CD14-positive monocyte (primary cell): ENCODE data around the gene SBF2. TPM values are rescaled to one million over a fixed set of nuclear protein-coding genes. Genes with fewer than 3 reads are reported as not detected.

Source experiments
- DNase-seq, 3 donors: peaks; one replicate each; pipeline ENCODE4 v3.0.0-alpha.2; 2011 to 2022
- H2AFZ ChIP-seq: 2 replicates; pipeline ENCODE4 v1.6.0; 2012; ENCODE audit warnings: mild to moderate bottlenecking, low read depth, low read length, inconsistent platforms; ENCODE audit not compliant: insufficient read depth, poor library complexity, severe bottlenecking
- H3K27ac ChIP-seq, 2 donors: 1 replicate in 1 of 2; 2 replicates in 1 of 2; pipeline ENCODE4 v1.5.1; 2012 to 2013; ENCODE audit warnings: low read length in 2 of 2, control low read depth in 1 of 2, inconsistent platforms in 1 of 2, low read depth in 1 of 2, mild to moderate bottlenecking in 1 of 2
- H3K27me3 ChIP-seq, 2 donors: one replicate each; pipeline versions ENCODE4 v1.6.0 to v1.6.1; 2011 to 2013; ENCODE audit warnings: low read length in 2 of 2; ENCODE audit not compliant: control insufficient read depth in 2 of 2, insufficient read depth in 2 of 2
- H3K36me3 ChIP-seq, 2 donors: replicated peaks in 1 of 2; 1 replicate in 1 of 2; 2 replicates in 1 of 2; pipeline versions ENCODE4 v1.5.1 to v1.6.1; 2012 to 2013; ENCODE audit warnings: low read length in 2 of 2, control low read depth in 1 of 2, inconsistent platforms in 1 of 2, mild to moderate bottlenecking in 1 of 2; ENCODE audit not compliant: insufficient read depth in 2 of 2, control insufficient read depth in 1 of 2
- H3K4me1 ChIP-seq, 2 donors: 1 replicate in 1 of 2; 2 replicates in 1 of 2; pipeline versions ENCODE4 v1.5.1 to v1.6.1; 2012 to 2013; ENCODE audit warnings: low read length in 2 of 2, control low read depth in 1 of 2, inconsistent platforms in 1 of 2, mild to moderate bottlenecking in 1 of 2, moderate library complexity in 1 of 2; ENCODE audit not compliant: insufficient read depth in 2 of 2, control insufficient read depth in 1 of 2
- H3K4me2 ChIP-seq: replicated peaks from 2 replicates; pipeline ENCODE3; 2012; ENCODE audit warnings: low read length, moderate library complexity, mild to moderate bottlenecking; ENCODE audit not compliant: poor library complexity, severe bottlenecking; ENCODE audit errors: extremely low read depth
- H3K4me3 ChIP-seq, 3 experiments: fragments of 200-600 bp in 1 of 3; sonication (generic) in 1 of 3; replicated peaks in 1 of 3; 1 replicate in 2 of 3; 2 replicates in 1 of 3; pipeline ENCODE4 v1.5.1; 2011 to 2013; ENCODE audit warnings: low read length in 3 of 3, mild to moderate bottlenecking in 3 of 3, control low read depth in 2 of 3, low read depth in 2 of 3, inconsistent platforms in 1 of 3, moderate library complexity in 1 of 3
- H3K79me2 ChIP-seq: 2 replicates; pipeline ENCODE4 v1.6.0; 2012; ENCODE audit warnings: mild to moderate bottlenecking, control low read depth, inconsistent platforms, low read length, moderate library complexity; ENCODE audit not compliant: insufficient read depth
- H3K9ac ChIP-seq: 2 replicates; pipeline ENCODE4 v1.6.0; 2017; ENCODE audit warnings: low read length, mild to moderate bottlenecking; ENCODE audit not compliant: insufficient read depth, poor library complexity, severe bottlenecking
- H3K9me3 ChIP-seq, 2 donors: replicated peaks in 1 of 2; 1 replicate in 1 of 2; 2 replicates in 1 of 2; pipeline versions ENCODE4 v1.5.1 to v1.6.1; 2012 to 2013; ENCODE audit warnings: low read length in 2 of 2, control low read depth in 1 of 2; ENCODE audit not compliant: control insufficient read depth in 1 of 2, insufficient read depth in 1 of 2
- H4K20me1 ChIP-seq: 2 replicates; pipeline ENCODE4 v1.6.0; 2012; ENCODE audit warnings: mild to moderate bottlenecking, low read length, control low read depth, moderate library complexity; ENCODE audit not compliant: insufficient read depth
- H3K27ac Mint-ChIP-seq, 7 donors: one replicate each; pipeline ENCODE4 v1.8.0; 2020; ENCODE audit warnings: mild to moderate bottlenecking in 7 of 7, mixed read lengths in 7 of 7, moderate library complexity in 6 of 7, inconsistent platforms in 2 of 7
- H3K27me3 Mint-ChIP-seq, 3 donors: one replicate each; pipeline ENCODE4 v1.8.0; 2021 to 2022; ENCODE audit warnings: low read depth in 3 of 3, mild to moderate bottlenecking in 3 of 3, mixed read lengths in 3 of 3, moderate library complexity in 3 of 3, inconsistent platforms in 1 of 3
- H3K36me3 Mint-ChIP-seq, 2 donors: one replicate each; pipeline ENCODE4 v1.8.0; 2020; ENCODE audit warnings: mixed read lengths in 2 of 2, inconsistent platforms in 1 of 2, mild to moderate bottlenecking in 1 of 2
- H3K4me1 Mint-ChIP-seq: one replicate; pipeline ENCODE4 v1.8.0; 2020; ENCODE audit warnings: mild to moderate bottlenecking, mixed read lengths
- H3K4me3 Mint-ChIP-seq, 2 donors: one replicate each; pipeline ENCODE4 v1.8.0; 2020; ENCODE audit warnings: mild to moderate bottlenecking in 2 of 2, mixed read lengths in 2 of 2, moderate library complexity in 1 of 2
- H3K9me3 Mint-ChIP-seq, 7 donors: one replicate each; pipeline ENCODE4 v1.8.0; 2020 to 2022; ENCODE audit warnings: mixed read lengths in 7 of 7, mild to moderate bottlenecking in 6 of 7, moderate library complexity in 6 of 7, inconsistent platforms in 2 of 7
- CTCF ChIP-seq: fragments of 200-600 bp; IDR thresholded peaks from one replicate; pipeline ENCODE4 v1.8.0; 2022; ENCODE audit warnings: antibody characterized with exemption, mild to moderate bottlenecking
- WGBS: methylation state at CpG from one replicate; pipeline ENCODE4 v1.1.5; 2013; ENCODE audit warnings: missing lambda C conversion rate; ENCODE audit not compliant: insufficient coverage; 5-methylcytosine and 5-hydroxymethylcytosine counted together
- intact Hi-C, 2 donors: fragments of 100-400 bp; cut with micrococcal nuclease; formaldehyde crosslinking; loops; one replicate each; pipeline versions ENCODE4 v1.15.0 to v1.15.1; 2023
- polyA plus RNA-seq, 3 donors: library from polyadenylated mRNA; depleted of rRNA in 1 of 3; unstranded in 2 of 3; stranded (reverse) in 1 of 3; fragments of 300-500 nt in 2 of 3; fragments of >200 nt in 1 of 3; fragmentation: Illumina TruSeq in 2 of 3; gene quantifications; 1 replicate in 2 of 3; 2 replicates in 1 of 3; pipeline ENCODE4 v1.2.3, GENCODE V29; 2012 to 2021

The SBF2 gene
- polyA plus RNA-seq, 3 donors = 8.9 to 30.7 (median 16.4) TPM

DNA sequence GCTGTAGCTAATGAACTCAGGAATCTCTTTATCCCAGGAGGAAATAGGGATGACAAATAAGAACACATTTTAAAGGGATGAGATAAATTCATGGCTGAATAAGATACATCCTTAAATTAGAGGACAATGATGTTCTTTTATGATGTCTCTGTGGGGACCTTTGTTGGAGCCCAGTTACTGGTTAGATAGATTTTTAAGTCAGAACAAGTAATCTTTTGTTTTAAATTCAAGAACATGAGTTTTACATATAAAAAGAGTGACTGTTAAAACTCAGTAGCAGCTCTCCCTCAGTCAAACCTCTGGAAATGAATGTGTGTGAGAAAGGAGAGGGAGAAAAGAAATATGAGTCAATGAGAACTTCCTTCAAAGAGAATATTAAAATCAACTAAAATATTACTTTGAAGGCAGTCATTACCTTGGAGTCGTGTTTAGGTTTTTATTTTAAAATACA is 388.5 kb downstream of the SBF2 start:
- no peak overlapping the region for H3K4me3 Mint-ChIP-seq
- H2AFZ ChIP-seq = no peak overlapping the region
- H3K27me3 Mint-ChIP-seq = no peaks in the 10 kb centered on the region
- no peak overlapping the region for H3K4me3 ChIP-seq
- no peak overlapping the region for H3K27ac Mint-ChIP-seq
- H3K9me3 ChIP-seq = no peaks in the 10 kb centered on the region
- H4K20me1 ChIP-seq = no peaks in the 10 kb centered on the region
- peaks cover 0 to 5% (median 3%) of the 10 kb centered on the region in 7 donors for H3K9me3 Mint-ChIP-seq
- H3K4me1 Mint-ChIP-seq = no peaks in the 10 kb centered on the region
- H3K79me2 ChIP-seq = no peaks in the 10 kb centered on the region
- H3K27ac ChIP-seq = no peak overlapping the region
- H3K27me3 ChIP-seq = no peaks in the 10 kb centered on the region
- TF ChIP-seq CTCF = no peak
- H3K9ac ChIP-seq = no peak overlapping the region
- H3K36me3 Mint-ChIP-seq = peaks cover 6 to 17% of the 10 kb centered on the region in 2 donors
- intact Hi-C loops = no loop called here
- H3K4me2 ChIP-seq = no peak overlapping the region
- no peak for DNase-seq
- no peaks in the 10 kb centered on the region for H3K4me1 ChIP-seq
- whole genome bisulfite sequencing = no CpG with 5 or more reads among the region's 1 CpG
- H3K36me3 ChIP-seq = peaks cover 3 to 4% of the 10 kb centered on the region in 2 donors

DNA sequence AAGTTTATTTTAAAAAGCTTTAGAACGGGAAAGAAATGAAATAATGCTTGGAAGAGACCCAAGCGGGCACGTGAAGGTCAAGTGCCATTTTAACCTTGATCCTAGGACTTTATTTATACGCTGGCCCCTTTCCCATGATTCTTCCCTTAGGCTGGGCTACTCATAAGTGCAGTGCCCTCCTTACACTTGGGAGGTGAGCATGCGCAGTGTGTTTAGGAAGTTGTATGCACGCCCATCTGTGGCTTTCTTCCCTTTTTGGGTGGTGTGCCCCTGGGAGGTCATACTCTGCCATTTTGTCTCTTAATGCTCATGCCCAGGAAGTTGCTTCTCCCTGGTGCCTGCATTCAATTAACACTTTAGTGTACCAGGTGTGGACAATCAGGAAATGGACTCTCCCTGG is 390.4 kb downstream of the SBF2 start:
- Histone ChIP-seq H3K9ac (no peak overlapping the region), H4K20me1 (no peaks in the 10 kb centered on the region), H3K4me3 (no peak overlapping the region), H2AFZ (no peak overlapping the region), H3K79me2 (no peaks in the 10 kb centered on the region), H3K27me3 (no peaks in the 10 kb centered on the region), H3K4me2 (no peak overlapping the region), H3K27ac (no peak overlapping the region), H3K4me1 (peaks cover 0 to 12% of the 10 kb centered on the region in 2 donors), H3K36me3 (peaks cover 3 to 4% of the 10 kb centered on the region in 2 donors), H3K9me3 (no peaks in the 10 kb centered on the region)
- no peak for DNase-seq
- Mint-ChIP-seq H3K27me3 (no peaks in the 10 kb centered on the region), H3K4me3 (no peak overlapping the region), H3K9me3 (peaks cover 0 to 6% (median 3%) of the 10 kb centered on the region in 7 donors), H3K27ac (no peak overlapping the region), H3K36me3 (peaks cover 6 to 17% of the 10 kb centered on the region in 2 donors), H3K4me1 (peaks cover 16% of the 10 kb centered on the region)
- WGBS = 100% methylated on average over 3 of the region's 6 CpGs
- intact Hi-C loops = no loop called here
- no peak for TF ChIP-seq CTCF
